ENCODE data around the gene GALK2.

DNA sequence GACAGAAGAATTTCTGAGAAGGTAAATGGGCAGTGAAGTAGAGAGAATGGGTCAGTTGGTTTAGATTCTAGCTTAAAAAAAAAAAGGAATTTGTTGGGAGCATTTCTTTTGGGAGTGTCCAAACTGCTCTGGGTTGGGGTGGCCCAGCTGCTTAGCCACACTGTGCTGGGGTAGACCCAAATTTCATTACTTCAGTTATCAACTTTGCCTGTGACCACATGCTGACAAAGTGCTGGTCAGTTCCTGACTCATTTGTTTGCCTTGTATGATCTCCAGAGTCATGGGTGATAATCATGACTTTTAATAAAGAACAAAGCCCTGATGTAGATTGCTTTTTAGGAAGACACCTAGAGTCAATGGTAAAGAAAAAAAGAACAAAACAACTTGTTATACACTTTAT lies 131.5 kb downstream of the GALK2 start:
- TF ChIP-seq, protein P1, sequence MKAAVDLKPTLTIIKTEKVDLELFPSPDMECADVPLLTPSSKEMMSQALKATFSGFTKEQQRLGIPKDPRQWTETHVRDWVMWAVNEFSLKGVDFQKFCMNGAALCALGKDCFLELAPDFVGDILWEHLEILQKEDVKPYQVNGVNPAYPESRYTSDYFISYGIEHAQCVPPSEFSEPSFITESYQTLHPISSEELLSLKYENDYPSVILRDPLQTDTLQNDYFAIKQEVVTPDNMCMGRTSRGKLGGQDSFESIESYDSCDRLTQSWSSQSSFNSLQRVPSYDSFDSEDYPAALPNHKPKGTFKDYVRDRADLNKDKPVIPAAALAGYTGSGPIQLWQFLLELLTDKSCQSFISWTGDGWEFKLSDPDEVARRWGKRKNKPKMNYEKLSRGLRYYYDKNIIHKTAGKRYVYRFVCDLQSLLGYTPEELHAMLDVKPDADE (IDR thresholded peaks at IDR 0.05): no peak
- TF ChIP-seq, protein P2, sequence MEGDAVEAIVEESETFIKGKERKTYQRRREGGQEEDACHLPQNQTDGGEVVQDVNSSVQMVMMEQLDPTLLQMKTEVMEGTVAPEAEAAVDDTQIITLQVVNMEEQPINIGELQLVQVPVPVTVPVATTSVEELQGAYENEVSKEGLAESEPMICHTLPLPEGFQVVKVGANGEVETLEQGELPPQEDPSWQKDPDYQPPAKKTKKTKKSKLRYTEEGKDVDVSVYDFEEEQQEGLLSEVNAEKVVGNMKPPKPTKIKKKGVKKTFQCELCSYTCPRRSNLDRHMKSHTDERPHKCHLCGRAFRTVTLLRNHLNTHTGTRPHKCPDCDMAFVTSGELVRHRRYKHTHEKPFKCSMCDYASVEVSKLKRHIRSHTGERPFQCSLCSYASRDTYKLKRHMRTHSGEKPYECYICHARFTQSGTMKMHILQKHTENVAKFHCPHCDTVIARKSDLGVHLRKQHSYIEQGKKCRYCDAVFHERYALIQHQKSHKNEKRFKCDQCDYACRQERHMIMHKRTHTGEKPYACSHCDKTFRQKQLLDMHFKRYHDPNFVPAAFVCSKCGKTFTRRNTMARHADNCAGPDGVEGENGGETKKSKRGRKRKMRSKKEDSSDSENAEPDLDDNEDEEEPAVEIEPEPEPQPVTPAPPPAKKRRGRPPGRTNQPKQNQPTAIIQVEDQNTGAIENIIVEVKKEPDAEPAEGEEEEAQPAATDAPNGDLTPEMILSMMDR (conservative IDR thresholded peaks at IDR 0.05; ENCODE audit: low read depth in 2 of 2): no peak
- TF ChIP-seq, protein P3, sequence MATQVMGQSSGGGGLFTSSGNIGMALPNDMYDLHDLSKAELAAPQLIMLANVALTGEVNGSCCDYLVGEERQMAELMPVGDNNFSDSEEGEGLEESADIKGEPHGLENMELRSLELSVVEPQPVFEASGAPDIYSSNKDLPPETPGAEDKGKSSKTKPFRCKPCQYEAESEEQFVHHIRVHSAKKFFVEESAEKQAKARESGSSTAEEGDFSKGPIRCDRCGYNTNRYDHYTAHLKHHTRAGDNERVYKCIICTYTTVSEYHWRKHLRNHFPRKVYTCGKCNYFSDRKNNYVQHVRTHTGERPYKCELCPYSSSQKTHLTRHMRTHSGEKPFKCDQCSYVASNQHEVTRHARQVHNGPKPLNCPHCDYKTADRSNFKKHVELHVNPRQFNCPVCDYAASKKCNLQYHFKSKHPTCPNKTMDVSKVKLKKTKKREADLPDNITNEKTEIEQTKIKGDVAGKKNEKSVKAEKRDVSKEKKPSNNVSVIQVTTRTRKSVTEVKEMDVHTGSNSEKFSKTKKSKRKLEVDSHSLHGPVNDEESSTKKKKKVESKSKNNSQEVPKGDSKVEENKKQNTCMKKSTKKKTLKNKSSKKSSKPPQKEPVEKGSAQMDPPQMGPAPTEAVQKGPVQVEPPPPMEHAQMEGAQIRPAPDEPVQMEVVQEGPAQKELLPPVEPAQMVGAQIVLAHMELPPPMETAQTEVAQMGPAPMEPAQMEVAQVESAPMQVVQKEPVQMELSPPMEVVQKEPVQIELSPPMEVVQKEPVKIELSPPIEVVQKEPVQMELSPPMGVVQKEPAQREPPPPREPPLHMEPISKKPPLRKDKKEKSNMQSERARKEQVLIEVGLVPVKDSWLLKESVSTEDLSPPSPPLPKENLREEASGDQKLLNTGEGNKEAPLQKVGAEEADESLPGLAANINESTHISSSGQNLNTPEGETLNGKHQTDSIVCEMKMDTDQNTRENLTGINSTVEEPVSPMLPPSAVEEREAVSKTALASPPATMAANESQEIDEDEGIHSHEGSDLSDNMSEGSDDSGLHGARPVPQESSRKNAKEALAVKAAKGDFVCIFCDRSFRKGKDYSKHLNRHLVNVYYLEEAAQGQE (IDR thresholded peaks at IDR 0.05; ENCODE audit: unreplicated experiment): no peak
- TF ChIP-seq EZH2phosphoT487 (IDR thresholded peaks at IDR 0.05; ENCODE audit: unreplicated experiment) (no peak), POLR2AphosphoS5 (IDR thresholded peaks at IDR 0.05; ENCODE audit: low read depth) (no peak), EZH2 (IDR thresholded peaks at IDR 0.05; ENCODE audit: low read depth, unreplicated experiment) (no peak), JUNB (IDR thresholded peaks at IDR 0.05; ENCODE audit: unreplicated experiment) (no peak), STAT1 (IDR thresholded peaks at IDR 0.05; ENCODE audit: unreplicated experiment) (no peak), CREB1 (CRISPR knock-in tag; IDR thresholded peaks at IDR 0.05; ENCODE audit: low read depth) (no peak)
